ENCODE results near the gene SPTBN1. TPM values are rescaled to one million over a fixed set of nuclear protein-coding genes. Genes with fewer than 3 reads are reported as not detected.

Gene SPTBN1
- total RNA-seq, 6 experiments from 2014 or later: 128 to 169 (median 159) TPM

- Mint-ChIP-seq H3K36me3 (ENCODE audit: low read depth) (no peaks in the 10 kb centered on the region), H3K4me3 (no peak overlapping the region), H3K9me3 (no peaks in the 10 kb centered on the region), H3K4me1 (ENCODE audit: low read depth) (no peaks in the 10 kb centered on the region), H3K27me3 (ENCODE audit: insufficient read depth) (peaks cover 10% of the 10 kb centered on the region), H3K27ac (no peak overlapping the region)
- TF ChIP-seq CTCF (IDR thresholded peaks at IDR 0.05): no peak
- DNase-seq: no peak
Measured at GRCh38 chr2:54716375-54716774, 260.2 kb downstream of the SPTBN1 start.

- DNase-seq: no peak
- TF ChIP-seq CTCF (IDR thresholded peaks at IDR 0.05): no peak
- no peaks in the 10 kb centered on the region for H3K9me3 Mint-ChIP-seq
- peaks cover 22% of the 10 kb centered on the region for H3K4me1 Mint-ChIP-seq (ENCODE audit: low read depth)
- H3K4me3 Mint-ChIP-seq: no peak overlapping the region
- no peaks in the 10 kb centered on the region for H3K36me3 Mint-ChIP-seq (ENCODE audit: low read depth)
- H3K27ac Mint-ChIP-seq: no peak overlapping the region
- peaks cover 19% of the 10 kb centered on the region for H3K27me3 Mint-ChIP-seq (ENCODE audit: insufficient read depth)
Measured at GRCh38 chr2:54720563-54720962, 264.4 kb downstream of the SPTBN1 start.

Other genes with a start within 250 kb of the SPTBN1 start
- gene TSPYL6, start 200.1 kb upstream of the SPTBN1 start, total RNA-seq (2021; fragmentation: NEBNext Ultra II Directional; extraction: Animal tissue kit (Norgen Biotek cat#: 25700)): not detected